ENCODE data around the gene DUSP19. TPM values are rescaled to one million over a fixed set of nuclear protein-coding genes. Genes with fewer than 3 reads are reported as not detected.

Gene DUSP19
- total RNA-seq, 1 experiment from 2014 or later: 3.6 TPM

DNA sequence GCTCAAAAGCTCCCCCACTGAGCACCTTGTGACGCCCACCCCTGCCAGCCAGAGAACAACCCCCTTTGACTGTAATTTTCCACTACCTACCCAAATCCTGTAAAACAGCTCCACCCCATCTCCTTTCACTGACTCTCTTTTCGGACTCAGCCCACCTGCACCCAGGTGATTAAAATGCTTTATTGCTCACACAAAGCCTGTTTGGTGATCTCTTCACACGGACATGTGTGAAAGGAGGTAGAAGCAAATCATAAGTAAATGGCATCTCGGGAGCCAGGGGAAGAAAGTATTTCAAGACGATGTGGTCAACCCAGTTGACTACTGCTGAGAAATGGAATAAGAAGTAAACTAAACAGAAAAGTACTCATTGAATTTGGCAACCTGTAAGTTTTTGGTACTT is 29.1 kb upstream of the DUSP19 start:
- H3K27me3 Mint-ChIP-seq (ENCODE audit: insufficient read depth, unreplicated experiment): no peaks in the 10 kb centered on the region
- Histone ChIP-seq H3K27me3 (replicated peaks; ENCODE audit: control insufficient read depth, insufficient read depth, low read length) (no peaks in the 10 kb centered on the region), H3K4me1 (no peaks in the 10 kb centered on the region), H3K36me3 (ENCODE audit: control insufficient read depth, insufficient read depth, low read length) (no peaks in the 10 kb centered on the region), H3K4me3 (ENCODE audit: low read depth, low read length) (no peak overlapping the region), H3K9me3 (peaks cover 12% of the 10 kb centered on the region; the same call in 1 of the 2 replicates)
- intact Hi-C loops (cut with micrococcal nuclease; ENCODE audit: unreplicated experiment): no loop called here
- peaks cover 11% of the 10 kb centered on the region for H3K9me3 Mint-ChIP-seq (ENCODE audit: unreplicated experiment)
- DNase-seq: no peak
- no peaks in the 10 kb centered on the region for H3K36me3 Mint-ChIP-seq (ENCODE audit: insufficient read depth, unreplicated experiment)
- no TSS peak for BruUV-seq (replicated peaks)
- no peak overlapping the region for H3K27ac Mint-ChIP-seq (ENCODE audit: unreplicated experiment)
- no peak overlapping the region for H3K4me3 Mint-ChIP-seq (ENCODE audit: unreplicated experiment)
- TF ChIP-seq, protein P1, sequence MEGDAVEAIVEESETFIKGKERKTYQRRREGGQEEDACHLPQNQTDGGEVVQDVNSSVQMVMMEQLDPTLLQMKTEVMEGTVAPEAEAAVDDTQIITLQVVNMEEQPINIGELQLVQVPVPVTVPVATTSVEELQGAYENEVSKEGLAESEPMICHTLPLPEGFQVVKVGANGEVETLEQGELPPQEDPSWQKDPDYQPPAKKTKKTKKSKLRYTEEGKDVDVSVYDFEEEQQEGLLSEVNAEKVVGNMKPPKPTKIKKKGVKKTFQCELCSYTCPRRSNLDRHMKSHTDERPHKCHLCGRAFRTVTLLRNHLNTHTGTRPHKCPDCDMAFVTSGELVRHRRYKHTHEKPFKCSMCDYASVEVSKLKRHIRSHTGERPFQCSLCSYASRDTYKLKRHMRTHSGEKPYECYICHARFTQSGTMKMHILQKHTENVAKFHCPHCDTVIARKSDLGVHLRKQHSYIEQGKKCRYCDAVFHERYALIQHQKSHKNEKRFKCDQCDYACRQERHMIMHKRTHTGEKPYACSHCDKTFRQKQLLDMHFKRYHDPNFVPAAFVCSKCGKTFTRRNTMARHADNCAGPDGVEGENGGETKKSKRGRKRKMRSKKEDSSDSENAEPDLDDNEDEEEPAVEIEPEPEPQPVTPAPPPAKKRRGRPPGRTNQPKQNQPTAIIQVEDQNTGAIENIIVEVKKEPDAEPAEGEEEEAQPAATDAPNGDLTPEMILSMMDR (IDR thresholded peaks at IDR 0.05; ENCODE audit: insufficient read depth in 1 of 2, low read depth in 1 of 2, low read length in 1 of 2, severe bottlenecking in 1 of 2, unreplicated experiment in 1 of 2): no peak
- no peaks in the 10 kb centered on the region for H3K4me1 Mint-ChIP-seq (ENCODE audit: low read depth, unreplicated experiment)
- ChIA-PET POLR2A (no interaction called here), CTCF (no interaction called here)

DNA sequence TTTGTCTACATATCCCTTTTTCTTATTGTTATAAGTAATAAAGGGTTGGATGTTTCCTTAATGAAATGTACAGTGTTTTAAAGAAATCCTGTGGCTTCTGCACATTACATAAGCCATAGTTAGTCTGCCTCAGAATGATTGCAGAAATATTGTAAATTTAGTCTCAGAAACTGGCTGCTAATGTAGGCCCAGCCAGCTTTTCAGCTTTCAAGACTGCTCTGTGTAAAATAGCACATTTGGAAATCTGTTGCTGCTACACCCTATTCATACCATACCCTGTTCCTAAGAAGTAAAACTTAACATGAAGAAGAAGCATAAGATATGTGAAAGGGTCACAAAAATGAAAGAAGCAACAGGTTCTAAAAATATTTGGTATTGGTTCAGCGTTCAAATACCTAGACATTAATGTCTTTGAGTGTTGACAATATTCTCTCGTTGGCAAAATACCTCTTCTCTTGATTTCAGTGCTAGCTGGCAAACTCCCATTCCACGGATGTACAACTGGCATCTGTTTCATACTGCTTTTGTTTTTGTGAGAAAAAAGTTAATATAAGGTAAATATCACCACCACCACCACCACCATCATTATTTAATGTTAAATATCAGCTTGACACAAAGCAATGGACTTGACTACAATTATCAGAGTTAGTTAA is 21.1 kb upstream of the DUSP19 start:
- Mint-ChIP-seq H3K27ac (ENCODE audit: unreplicated experiment) (no peak overlapping the region), H3K27me3 (ENCODE audit: insufficient read depth, unreplicated experiment) (no peaks in the 10 kb centered on the region), H3K9me3 (ENCODE audit: unreplicated experiment) (no peaks in the 10 kb centered on the region), H3K36me3 (ENCODE audit: insufficient read depth, unreplicated experiment) (no peaks in the 10 kb centered on the region), H3K4me1 (ENCODE audit: low read depth, unreplicated experiment) (peaks cover 18% of the 10 kb centered on the region), H3K4me3 (ENCODE audit: unreplicated experiment) (no peak overlapping the region)
- no peak for DNase-seq
- ChIA-PET CTCF (no interaction called here), POLR2A (no interaction called here)
- no peaks in the 10 kb centered on the region for H3K27me3 ChIP-seq (replicated peaks; ENCODE audit: control insufficient read depth, insufficient read depth, low read length)
- intact Hi-C loops (cut with micrococcal nuclease; ENCODE audit: unreplicated experiment): loop anchor here (1.0 kb wide), 3 partner anchors 19 to 67 kb away; partner anchors contain the start of genes DUSP19, NCKAP1 and NUP35
- no peaks in the 10 kb centered on the region for H3K36me3 ChIP-seq (ENCODE audit: control insufficient read depth, insufficient read depth, low read length)
- no peak overlapping the region for H3K4me3 ChIP-seq (ENCODE audit: low read depth, low read length)
- TF ChIP-seq, protein P1 (IDR thresholded peaks at IDR 0.05; ENCODE audit: insufficient read depth in 1 of 2, low read depth in 1 of 2, low read length in 1 of 2, severe bottlenecking in 1 of 2, unreplicated experiment in 1 of 2): no peak
- H3K4me1 ChIP-seq: peaks cover 42% of the 10 kb centered on the region
- H3K9me3 ChIP-seq: no peaks in the 10 kb centered on the region
- TSS peak; percentile 27 for BruUV-seq (replicated peaks)

DNA sequence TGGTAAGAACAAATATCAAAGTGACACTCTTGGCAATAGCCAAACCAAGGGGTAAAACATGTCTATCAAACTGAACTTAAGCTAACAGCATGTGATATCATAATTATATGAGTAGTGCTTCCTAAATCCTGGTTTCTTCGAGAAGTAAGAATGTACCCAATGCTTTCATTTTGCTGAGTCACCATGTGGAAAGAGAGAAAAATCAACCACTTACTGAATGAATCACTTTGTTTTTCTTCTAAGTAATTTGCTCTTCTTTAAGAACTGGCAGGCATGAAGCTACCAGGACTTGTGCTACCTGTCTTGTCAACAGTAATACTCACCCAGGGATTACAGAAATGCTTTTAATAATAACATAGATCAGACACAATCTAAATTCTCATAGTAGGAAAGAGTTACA is 19.0 kb upstream of the DUSP19 start:
- no peak for DNase-seq
- TF ChIP-seq, protein P1 (IDR thresholded peaks at IDR 0.05; ENCODE audit: insufficient read depth in 1 of 2, low read depth in 1 of 2, low read length in 1 of 2, severe bottlenecking in 1 of 2, unreplicated experiment in 1 of 2): no peak
- H3K27ac Mint-ChIP-seq (ENCODE audit: unreplicated experiment): peak overlapping the region; percentile 79
- H3K4me1 Mint-ChIP-seq (ENCODE audit: low read depth, unreplicated experiment): peaks cover 18% of the 10 kb centered on the region
- ChIA-PET CTCF (no interaction called here), POLR2A (no interaction called here)
- no TSS peak for BruUV-seq (replicated peaks)
- Histone ChIP-seq H3K27me3 (replicated peaks; ENCODE audit: control insufficient read depth, insufficient read depth, low read length) (no peaks in the 10 kb centered on the region), H3K9me3 (no peaks in the 10 kb centered on the region), H3K4me3 (ENCODE audit: low read depth, low read length) (no peak overlapping the region), H3K36me3 (ENCODE audit: control insufficient read depth, insufficient read depth, low read length) (no peaks in the 10 kb centered on the region), H3K4me1 (peaks cover 42% of the 10 kb centered on the region)
- intact Hi-C loops (cut with micrococcal nuclease; ENCODE audit: unreplicated experiment): no loop called here
- H3K36me3 Mint-ChIP-seq (ENCODE audit: insufficient read depth, unreplicated experiment): no peaks in the 10 kb centered on the region
- H3K4me3 Mint-ChIP-seq (ENCODE audit: unreplicated experiment): no peak overlapping the region
- no peaks in the 10 kb centered on the region for H3K27me3 Mint-ChIP-seq (ENCODE audit: insufficient read depth, unreplicated experiment)
- no peaks in the 10 kb centered on the region for H3K9me3 Mint-ChIP-seq (ENCODE audit: unreplicated experiment)
